22Rv1 (cell line): ENCODE data around the gene KCNG2.

Source experiments
- H3K27ac ChIP-seq: fragments of 450-650 bp; 2 replicates; pipeline ENCODE4 v1.5.1; 2017
- ZFX ChIP-seq: fragments of 450-650 bp; IDR thresholded peaks from 2 replicates; pipeline ENCODE4 v1.6.1; 2017; ENCODE audit warnings: antibody characterized with exemption, borderline replicate concordance
- TF ChIP-seq, protein P1 (sequence below): fragments of 450-650 bp; IDR thresholded peaks from 2 replicates; pipeline ENCODE4 v1.5.1; 2017; ENCODE audit warnings: mild to moderate bottlenecking

KCNG2 gene

DNA sequence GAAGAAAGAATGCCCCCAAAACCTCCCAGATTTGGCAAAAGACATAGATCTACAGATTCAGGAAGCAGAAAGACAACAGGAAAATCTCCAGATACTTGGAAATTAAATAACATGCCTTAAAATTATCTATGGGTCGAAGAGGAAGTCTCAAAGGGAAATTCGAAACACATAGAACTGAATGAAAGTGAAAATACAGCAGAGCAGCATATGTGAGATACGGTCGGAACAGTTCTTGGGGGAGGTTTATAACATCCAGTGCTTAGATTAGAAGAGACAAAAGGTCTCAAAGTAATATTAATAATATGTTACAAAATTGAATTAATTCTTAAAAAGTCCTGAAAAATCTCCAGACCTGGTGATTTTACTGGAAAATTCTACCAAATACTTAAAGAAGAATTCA, 14.3 kb downstream of the KCNG2 start:
- H3K27ac ChIP-seq, result no peak overlapping the region
- TF ChIP-seq, protein P1, sequence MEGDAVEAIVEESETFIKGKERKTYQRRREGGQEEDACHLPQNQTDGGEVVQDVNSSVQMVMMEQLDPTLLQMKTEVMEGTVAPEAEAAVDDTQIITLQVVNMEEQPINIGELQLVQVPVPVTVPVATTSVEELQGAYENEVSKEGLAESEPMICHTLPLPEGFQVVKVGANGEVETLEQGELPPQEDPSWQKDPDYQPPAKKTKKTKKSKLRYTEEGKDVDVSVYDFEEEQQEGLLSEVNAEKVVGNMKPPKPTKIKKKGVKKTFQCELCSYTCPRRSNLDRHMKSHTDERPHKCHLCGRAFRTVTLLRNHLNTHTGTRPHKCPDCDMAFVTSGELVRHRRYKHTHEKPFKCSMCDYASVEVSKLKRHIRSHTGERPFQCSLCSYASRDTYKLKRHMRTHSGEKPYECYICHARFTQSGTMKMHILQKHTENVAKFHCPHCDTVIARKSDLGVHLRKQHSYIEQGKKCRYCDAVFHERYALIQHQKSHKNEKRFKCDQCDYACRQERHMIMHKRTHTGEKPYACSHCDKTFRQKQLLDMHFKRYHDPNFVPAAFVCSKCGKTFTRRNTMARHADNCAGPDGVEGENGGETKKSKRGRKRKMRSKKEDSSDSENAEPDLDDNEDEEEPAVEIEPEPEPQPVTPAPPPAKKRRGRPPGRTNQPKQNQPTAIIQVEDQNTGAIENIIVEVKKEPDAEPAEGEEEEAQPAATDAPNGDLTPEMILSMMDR, result no peak
- TF ChIP-seq ZFX, result no peak

DNA sequence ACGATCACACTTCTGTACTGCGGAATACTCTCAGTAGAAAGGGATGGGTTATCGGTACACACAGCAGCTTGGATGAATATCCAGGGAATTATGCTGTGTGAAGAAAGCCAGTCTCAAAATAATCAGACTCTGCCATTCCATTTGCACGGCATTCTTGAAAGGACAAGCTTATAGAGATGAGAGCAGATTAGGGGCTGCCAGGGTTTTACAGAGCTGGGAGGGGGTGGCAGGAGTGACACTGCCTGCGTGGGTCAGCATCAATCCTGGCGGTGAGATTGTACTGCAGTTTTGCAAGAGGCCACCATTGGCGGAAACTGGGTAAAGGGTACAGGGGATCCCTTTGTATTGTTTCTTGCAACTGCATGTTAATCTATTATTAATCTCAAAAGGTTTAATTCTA, 16.6 kb downstream of the KCNG2 start:
- no peak overlapping the region for H3K27ac ChIP-seq
- TF ChIP-seq, protein P1, result no peak
- no peak for TF ChIP-seq ZFX

DNA sequence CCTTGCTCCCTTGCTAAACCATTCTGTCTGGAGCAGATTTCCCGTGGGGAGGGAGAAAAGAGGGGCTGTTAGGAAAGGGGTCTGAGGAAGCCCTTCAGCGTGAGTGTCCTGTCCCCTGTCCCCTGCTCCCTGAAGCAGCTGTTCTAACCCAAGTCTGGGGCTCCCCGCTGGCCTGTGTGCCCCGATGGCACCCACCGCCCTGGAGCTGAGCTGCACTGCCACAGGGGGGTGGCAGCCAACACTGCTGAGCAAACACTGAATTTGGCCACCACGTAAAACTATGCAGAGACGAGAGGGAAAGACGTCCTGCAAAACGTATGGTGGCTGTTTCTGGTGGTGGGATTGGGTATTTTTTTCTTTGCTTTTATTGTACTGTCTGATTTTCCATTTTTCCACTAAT, 17.9 kb downstream of the KCNG2 start:
- TF ChIP-seq, protein P1, result no peak
- no peak for TF ChIP-seq ZFX
- H3K27ac ChIP-seq, result no peak overlapping the region

DNA sequence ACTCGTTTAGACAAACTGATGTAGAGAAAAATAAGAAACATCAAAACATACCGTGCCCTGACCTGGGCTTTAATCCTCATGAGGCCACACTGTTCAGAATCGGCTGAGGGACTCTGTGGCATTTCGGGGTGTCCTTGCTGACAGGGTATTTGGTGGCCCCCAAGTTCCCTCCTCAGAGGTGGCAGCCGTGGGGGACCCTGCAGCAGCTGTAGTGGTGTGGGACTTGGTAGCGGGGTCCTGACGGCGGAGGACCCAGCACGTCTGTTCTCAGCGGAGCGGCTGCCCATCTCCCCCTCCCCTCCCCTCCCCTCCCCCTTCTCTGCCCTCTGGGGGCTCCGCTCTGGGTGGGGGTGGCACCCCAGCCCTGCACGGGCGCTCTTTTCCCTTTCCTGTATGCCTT, 18.4 kb downstream of the KCNG2 start:
- H3K27ac ChIP-seq, result no peak overlapping the region
- TF ChIP-seq, protein P1, result no peak
- no peak for TF ChIP-seq ZFX

DNA sequence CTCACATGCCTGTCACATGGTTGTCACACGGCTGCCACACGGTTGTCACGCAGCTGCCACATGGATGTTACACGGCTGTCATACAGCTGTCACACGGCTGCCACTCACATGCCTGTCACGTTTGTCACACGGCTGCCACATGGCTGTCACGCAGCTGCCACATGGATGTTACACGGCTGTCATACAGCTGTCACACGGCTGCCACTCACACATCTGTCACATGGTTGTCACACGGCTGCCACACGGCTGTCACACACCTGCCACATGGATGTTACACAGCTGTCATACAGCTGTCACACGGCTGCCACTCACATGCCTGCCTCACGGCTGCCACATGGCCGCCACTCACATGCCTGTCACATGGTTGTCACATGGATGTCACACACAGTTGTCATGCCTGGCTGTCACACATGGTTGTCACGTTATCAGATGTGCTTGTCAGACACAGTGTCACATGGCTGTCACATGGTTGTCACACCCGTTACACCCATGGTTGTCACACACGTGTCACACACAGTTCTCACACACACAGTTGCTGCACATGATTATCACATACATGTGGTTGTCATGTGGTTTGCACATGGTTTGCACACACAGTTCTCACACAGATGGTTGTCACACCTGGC, 19.4 kb downstream of the KCNG2 start:
- H3K27ac ChIP-seq, result no peak overlapping the region
- TF ChIP-seq, protein P1, result no peak
- TF ChIP-seq ZFX, result no peak

DNA sequence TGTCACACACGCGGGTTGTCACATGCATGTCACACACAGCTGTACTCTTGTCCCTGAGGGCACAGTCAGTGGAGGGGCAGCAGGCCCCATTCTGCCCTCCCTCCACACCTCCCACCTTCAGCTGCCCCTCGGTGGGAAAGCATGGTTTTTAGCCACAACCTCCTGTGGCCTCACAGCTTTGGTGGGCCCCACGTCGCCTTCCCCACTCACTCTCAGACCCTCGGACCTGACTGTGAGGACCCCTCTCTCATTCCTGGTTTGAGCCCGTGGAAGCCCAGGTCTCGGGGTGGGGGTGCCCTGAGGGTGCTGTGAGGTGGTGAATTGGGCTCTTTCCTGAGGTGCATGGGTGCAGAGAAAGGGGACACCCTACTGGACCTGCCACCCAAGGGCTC, 19.9 kb downstream of the KCNG2 start:
- TF ChIP-seq ZFX, result no peak
- TF ChIP-seq, protein P1, result no peak
- no peak overlapping the region for H3K27ac ChIP-seq

DNA sequence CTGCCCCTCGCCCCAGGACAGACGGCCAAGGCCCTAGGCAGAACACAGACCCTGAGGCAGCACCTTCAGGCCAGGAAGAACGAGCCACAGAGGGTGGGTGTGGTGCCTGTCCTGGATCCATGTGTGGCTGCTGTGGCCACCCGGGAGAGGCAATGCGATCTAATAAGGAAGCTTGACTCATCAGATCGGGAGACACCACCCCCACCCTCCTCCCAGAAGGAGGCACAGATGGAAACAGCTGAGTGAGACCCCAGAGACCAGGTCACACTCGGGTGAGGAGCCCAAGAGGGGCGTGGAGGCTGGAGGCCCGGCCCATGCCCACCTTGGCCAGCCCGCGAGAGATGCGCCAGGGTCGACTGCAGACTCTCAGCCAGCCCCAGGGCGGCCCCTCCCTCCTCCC, 20.3 kb downstream of the KCNG2 start:
- H3K27ac ChIP-seq, result no peak overlapping the region
- no peak for TF ChIP-seq ZFX
- TF ChIP-seq, protein P1, result no peak
